Neural progenitor cell (in vitro differentiated cells): ENCODE results near the gene OR52B4. TPM values are rescaled to one million over a fixed set of nuclear protein-coding genes. Genes with fewer than 3 reads are reported as not detected.

Experiments used
- DNase-seq: peaks from one replicate; pipeline ENCODE4 v3.0.0-alpha.2; 2016; ENCODE audit warnings: low spot score
- H2AFZ ChIP-seq: fragments of 200-600 bp; sonication (generic); replicated peaks from 2 replicates; pipeline ENCODE4 v1.6.1; 2016; ENCODE audit warnings: antibody characterized with exemption
- H3F3A ChIP-seq: fragments of 200-600 bp; sonication (generic); 2 replicates; pipeline ENCODE4 v1.6.1; 2016; ENCODE audit warnings: antibody characterized with exemption, low read depth
- H3K27ac ChIP-seq: fragments of 200-600 bp; sonication (generic); 2 replicates; pipeline ENCODE4 v1.5.1; 2016; ENCODE audit warnings: mild to moderate bottlenecking
- H3K27me3 ChIP-seq: fragments of 200-600 bp; sonication (generic); 2 replicates; pipeline ENCODE4 v1.6.1; 2016; ENCODE audit warnings: mild to moderate bottlenecking, moderate library complexity
- H3K36me3 ChIP-seq: fragments of 200-600 bp; sonication (generic); 2 replicates; pipeline ENCODE4 v1.5.1; 2016
- H3K4me1 ChIP-seq: fragments of 200-600 bp; sonication (generic); 2 replicates; pipeline ENCODE4 v1.6.1; 2016; ENCODE audit warnings: mixed run types
- H3K4me2 ChIP-seq: fragments of 200-600 bp; sonication (generic); 2 replicates; pipeline ENCODE4 v1.6.1; 2016
- H3K4me3 ChIP-seq: fragments of 200-600 bp; sonication (generic); 2 replicates; pipeline ENCODE4 v1.5.1; 2016
- H3K79me2 ChIP-seq: fragments of 200-600 bp; sonication (generic); 2 replicates; pipeline ENCODE4 v1.6.1; 2016; ENCODE audit warnings: low read depth
- H3K9ac ChIP-seq: fragments of 200-600 bp; sonication (generic); 2 replicates; pipeline ENCODE4 v1.6.1; 2016
- H3K9me3 ChIP-seq: fragments of 200-600 bp; sonication (generic); 2 replicates; pipeline ENCODE4 v1.5.1; 2016; ENCODE audit warnings: low read depth
- H4K20me1 ChIP-seq: fragments of 200-600 bp; sonication (generic); 2 replicates; pipeline ENCODE4 v1.6.1; 2016; ENCODE audit warnings: low read depth
- H3K27ac Mint-ChIP-seq: 3 replicates; pipeline ENCODE4 v1.8.0; 2021; ENCODE audit warnings: mixed read lengths
- H3K27me3 Mint-ChIP-seq: 2 replicates; pipeline ENCODE4 v1.8.0; 2022; ENCODE audit warnings: low read depth, mild to moderate bottlenecking, inconsistent platforms, moderate library complexity, mixed read lengths; ENCODE audit not compliant: insufficient read depth
- H3K36me3 Mint-ChIP-seq: 3 replicates; pipeline ENCODE4 v1.8.0; 2021; ENCODE audit warnings: mixed read lengths
- H3K4me1 Mint-ChIP-seq: 3 replicates; pipeline ENCODE4 v1.8.0; 2021; ENCODE audit warnings: mixed read lengths
- H3K4me3 Mint-ChIP-seq: 3 replicates; pipeline ENCODE4 v1.8.0; 2021; ENCODE audit warnings: mild to moderate bottlenecking, moderate library complexity, mixed read lengths
- H3K9me3 Mint-ChIP-seq: 3 replicates; pipeline ENCODE4 v1.8.0; 2020; ENCODE audit warnings: mixed read lengths
- EZH2 ChIP-seq: fragments of 200-600 bp; sonication (generic); IDR thresholded peaks from 2 replicates; pipeline ENCODE4 v1.6.1; 2017; ENCODE audit warnings: antibody characterized with exemption, mild to moderate bottlenecking, moderate library complexity
- EZH2phosphoT487 ChIP-seq: fragments of 200-600 bp; sonication (generic); IDR thresholded peaks from 2 replicates; pipeline ENCODE4 v1.6.1; 2017; ENCODE audit warnings: antibody characterized with exemption
- total RNA-seq: library from RNA; depleted of rRNA; stranded (reverse); fragments of >200 nt; gene quantifications from 2 replicates; pipeline ENCODE4 v1.2.3, GENCODE V29; 2015; ENCODE audit warnings: low replicate concordance
- TF ChIP-seq, protein P1 (sequence below): fragments of 200-600 bp; sonication (generic); IDR thresholded peaks from 2 replicates; pipeline ENCODE4 v1.5.1; 2017; ENCODE audit warnings: antibody characterized with exemption, mild to moderate bottlenecking

Gene OR52B4
- total RNA-seq, 1 donor from 2014 or later, result not detected

DNA sequence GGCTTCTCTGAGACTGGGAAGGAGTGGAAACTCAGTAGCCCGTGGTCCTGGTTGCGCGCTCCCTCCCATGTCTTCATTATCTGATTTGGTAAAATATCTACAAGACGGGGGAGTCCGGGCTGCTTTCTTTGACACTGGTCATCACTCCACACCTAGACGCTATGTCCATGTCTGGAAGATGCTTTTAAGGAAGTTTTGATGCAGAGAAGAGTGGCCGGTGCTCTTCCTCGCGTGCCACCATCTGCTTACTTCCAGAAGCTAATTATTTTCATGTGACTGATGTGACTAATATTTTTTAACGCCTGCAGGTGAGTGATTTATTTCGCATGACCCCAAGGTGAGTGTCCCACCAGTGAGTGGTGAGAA lies 25.7 kb upstream of the OR52B4 start:
- Histone ChIP-seq H3K4me2 (peak overlapping the region; percentile 86), H3K36me3 (no peaks in the 10 kb centered on the region), H3F3A (no peaks in the 10 kb centered on the region), H2AFZ (peak overlapping the region; percentile 94), H3K9me3 (no peaks in the 10 kb centered on the region), H3K27me3 (no peaks in the 10 kb centered on the region), H3K27ac (no peak overlapping the region), H3K79me2 (peaks cover 8% of the 10 kb centered on the region), H4K20me1 (no peaks in the 10 kb centered on the region), H3K4me1 (no peaks in the 10 kb centered on the region), H3K9ac (no peak overlapping the region), H3K4me3 (peak overlapping the region; percentile 83)
- no peaks in the 10 kb centered on the region for H3K27me3 Mint-ChIP-seq
- H3K27ac Mint-ChIP-seq, result no peak overlapping the region
- H3K9me3 Mint-ChIP-seq, result peaks cover 8% of the 10 kb centered on the region
- no peak for TF ChIP-seq EZH2
- TF ChIP-seq EZH2phosphoT487, result no peak
- TF ChIP-seq, protein P1, sequence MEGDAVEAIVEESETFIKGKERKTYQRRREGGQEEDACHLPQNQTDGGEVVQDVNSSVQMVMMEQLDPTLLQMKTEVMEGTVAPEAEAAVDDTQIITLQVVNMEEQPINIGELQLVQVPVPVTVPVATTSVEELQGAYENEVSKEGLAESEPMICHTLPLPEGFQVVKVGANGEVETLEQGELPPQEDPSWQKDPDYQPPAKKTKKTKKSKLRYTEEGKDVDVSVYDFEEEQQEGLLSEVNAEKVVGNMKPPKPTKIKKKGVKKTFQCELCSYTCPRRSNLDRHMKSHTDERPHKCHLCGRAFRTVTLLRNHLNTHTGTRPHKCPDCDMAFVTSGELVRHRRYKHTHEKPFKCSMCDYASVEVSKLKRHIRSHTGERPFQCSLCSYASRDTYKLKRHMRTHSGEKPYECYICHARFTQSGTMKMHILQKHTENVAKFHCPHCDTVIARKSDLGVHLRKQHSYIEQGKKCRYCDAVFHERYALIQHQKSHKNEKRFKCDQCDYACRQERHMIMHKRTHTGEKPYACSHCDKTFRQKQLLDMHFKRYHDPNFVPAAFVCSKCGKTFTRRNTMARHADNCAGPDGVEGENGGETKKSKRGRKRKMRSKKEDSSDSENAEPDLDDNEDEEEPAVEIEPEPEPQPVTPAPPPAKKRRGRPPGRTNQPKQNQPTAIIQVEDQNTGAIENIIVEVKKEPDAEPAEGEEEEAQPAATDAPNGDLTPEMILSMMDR, result no peak
- DNase-seq, result no peak
- peaks cover 5% of the 10 kb centered on the region for H3K36me3 Mint-ChIP-seq
- H3K4me3 Mint-ChIP-seq, result peak overlapping the region; percentile 85
- H3K4me1 Mint-ChIP-seq, result peaks cover 9% of the 10 kb centered on the region

DNA sequence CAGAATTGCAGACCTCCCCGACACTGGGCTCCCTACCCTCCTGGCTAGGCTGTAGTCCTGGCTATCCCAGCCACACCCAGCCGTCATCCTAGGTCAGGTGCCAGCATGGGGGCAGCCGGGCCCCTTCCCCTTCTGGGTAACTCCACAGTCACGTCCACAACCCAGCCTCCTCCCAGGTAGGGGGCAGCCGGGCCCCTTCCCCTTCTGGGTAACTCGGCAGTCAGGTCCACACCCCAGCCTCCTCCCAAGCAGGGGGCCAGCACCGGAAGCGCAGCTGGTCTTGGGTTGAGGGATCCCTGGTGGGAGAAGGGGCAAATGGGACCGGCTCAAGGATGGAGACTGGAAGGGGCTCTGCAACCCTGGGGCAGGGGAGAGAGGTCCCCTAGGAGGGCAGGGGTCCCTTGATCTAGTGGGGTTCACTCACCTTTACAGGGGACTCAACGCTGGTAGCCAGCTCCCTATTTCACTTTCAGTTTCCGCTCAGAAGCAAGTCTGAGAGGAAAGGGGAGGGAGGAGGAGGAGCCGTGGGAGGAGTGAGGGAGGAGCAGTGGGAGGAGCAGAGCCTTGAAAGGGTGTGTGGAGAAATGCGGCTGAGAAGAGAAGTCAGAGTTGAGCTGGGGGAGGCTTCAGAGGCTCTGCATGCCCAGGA lies 25.1 kb upstream of the OR52B4 start, which contains the start of gene TRIM21:
TSS of gene TRIM21 (minus strand) at position 494 of the 649 bp plus-strand sequence. CDS start 3,293 bp downstream, outside the sequence.
- peak within 1 kb of the TSS; percentile 94 for H2AFZ ChIP-seq
- peak within 1 kb of the TSS; percentile 86 for H3K4me2 ChIP-seq
- no peaks in the 10 kb centered on the region for H3K36me3 ChIP-seq
- no peak for TF ChIP-seq EZH2
- Mint-ChIP-seq H3K36me3 (peaks cover 6% of the 10 kb centered on the region), H3K27ac (no peak within 1 kb of the TSS), H3K27me3 (no peaks in the 10 kb centered on the region), H3K9me3 (peaks cover 8% of the 10 kb centered on the region), H3K4me3 (peak within 1 kb of the TSS; percentile 85), H3K4me1 (peaks cover 9% of the 10 kb centered on the region)
- H3F3A ChIP-seq, result no peaks in the 10 kb centered on the region
- peaks cover 8% of the 10 kb centered on the region for H3K79me2 ChIP-seq
- H4K20me1 ChIP-seq, result no peaks in the 10 kb centered on the region
- H3K4me3 ChIP-seq, result peak within 1 kb of the TSS; percentile 83
- no peak within 1 kb of the TSS for H3K9ac ChIP-seq
- peak; percentile 84 for DNase-seq
- no peaks in the 10 kb centered on the region for H3K9me3 ChIP-seq
- no peaks in the 10 kb centered on the region for H3K4me1 ChIP-seq
- H3K27me3 ChIP-seq, result no peaks in the 10 kb centered on the region
- H3K27ac ChIP-seq, result no peak within 1 kb of the TSS

DNA sequence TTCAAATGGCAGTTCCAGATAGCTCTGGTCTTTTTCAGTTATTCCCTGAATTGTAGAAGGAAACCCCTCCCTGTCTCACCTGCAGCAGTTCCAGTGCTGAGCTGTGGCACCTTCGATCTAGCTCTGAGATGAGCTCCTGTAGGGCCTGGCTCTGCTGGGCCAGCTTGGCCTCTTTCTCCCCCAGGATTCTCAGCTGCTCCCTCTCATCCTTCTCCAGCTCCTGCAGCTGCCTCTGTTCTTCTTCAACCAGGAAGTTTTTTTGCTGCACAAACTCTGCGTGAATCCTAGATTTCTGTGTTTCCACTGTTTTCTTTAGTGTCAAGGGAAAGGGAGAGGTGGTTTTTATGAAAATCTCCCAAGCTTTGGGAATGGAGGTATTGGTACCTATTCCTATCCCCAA lies 20.0 kb upstream of the OR52B4 start:
- no peak overlapping the region for H3K4me2 ChIP-seq
- H4K20me1 ChIP-seq, result no peaks in the 10 kb centered on the region
- Mint-ChIP-seq H3K4me3 (no peak overlapping the region), H3K4me1 (peaks cover 5% of the 10 kb centered on the region), H3K36me3 (peaks cover 23% of the 10 kb centered on the region), H3K27ac (no peak overlapping the region), H3K9me3 (no peaks in the 10 kb centered on the region), H3K27me3 (no peaks in the 10 kb centered on the region)
- no peak overlapping the region for H2AFZ ChIP-seq
- H3K36me3 ChIP-seq, result no peaks in the 10 kb centered on the region
- H3K4me1 ChIP-seq, result no peaks in the 10 kb centered on the region
- no peaks in the 10 kb centered on the region for H3F3A ChIP-seq
- no peaks in the 10 kb centered on the region for H3K27me3 ChIP-seq
- DNase-seq, result no peak
- H3K9ac ChIP-seq, result no peak overlapping the region
- no peaks in the 10 kb centered on the region for H3K9me3 ChIP-seq
- no peak overlapping the region for H3K4me3 ChIP-seq
- peaks cover 8% of the 10 kb centered on the region for H3K79me2 ChIP-seq
- no peak for TF ChIP-seq EZH2
- TF ChIP-seq, protein P1, result no peak
- no peak for TF ChIP-seq EZH2phosphoT487
- H3K27ac ChIP-seq, result no peak overlapping the region

DNA sequence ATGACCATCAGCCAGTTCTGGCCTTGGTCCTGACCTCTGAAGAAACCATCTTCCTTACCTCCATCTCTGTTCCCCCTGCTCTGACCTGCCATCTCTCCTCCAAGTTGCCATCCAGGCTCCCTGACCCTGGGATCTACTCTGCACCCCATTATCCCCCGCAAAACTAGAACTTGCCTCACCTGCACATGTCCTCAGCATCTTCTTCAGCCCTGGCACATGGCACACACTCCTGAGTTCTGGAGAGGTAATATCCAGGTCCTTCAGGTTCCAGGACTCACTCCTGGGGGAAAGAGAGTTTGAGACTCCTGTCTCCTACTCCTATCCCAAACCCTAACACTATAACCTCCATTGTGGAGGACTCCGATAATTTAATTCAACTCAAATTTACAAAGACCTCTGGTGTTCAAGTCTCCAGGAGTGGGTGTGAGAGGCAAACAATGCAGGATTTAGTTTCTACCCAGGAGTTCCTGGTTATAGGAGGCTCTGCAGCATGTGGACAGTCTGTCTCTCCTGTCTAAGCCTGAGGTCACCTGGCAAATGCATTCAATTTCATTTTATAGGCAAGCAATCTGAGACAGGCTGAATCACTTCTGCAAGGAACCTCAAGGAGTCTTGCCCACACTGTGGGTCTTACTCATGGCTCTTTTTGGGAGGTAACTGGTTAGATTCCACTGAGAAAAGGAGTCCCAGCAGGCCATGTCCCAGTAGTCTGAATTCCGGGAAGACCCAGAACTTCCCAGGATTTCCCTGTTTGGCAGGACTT lies 18.0 kb upstream of the OR52B4 start:
- no peak overlapping the region for H2AFZ ChIP-seq
- H3K9me3 ChIP-seq, result no peaks in the 10 kb centered on the region
- H3K27ac ChIP-seq, result no peak overlapping the region
- H3K79me2 ChIP-seq, result no peaks in the 10 kb centered on the region
- Mint-ChIP-seq H3K27me3 (no peaks in the 10 kb centered on the region), H3K36me3 (peaks cover 23% of the 10 kb centered on the region), H3K9me3 (no peaks in the 10 kb centered on the region), H3K4me3 (no peak overlapping the region), H3K27ac (no peak overlapping the region), H3K4me1 (no peaks in the 10 kb centered on the region)
- H3K9ac ChIP-seq, result no peak overlapping the region
- H3F3A ChIP-seq, result no peaks in the 10 kb centered on the region
- H3K4me2 ChIP-seq, result no peak overlapping the region
- no peaks in the 10 kb centered on the region for H4K20me1 ChIP-seq
- no peak overlapping the region for H3K4me3 ChIP-seq
- DNase-seq, result no peak
- TF ChIP-seq, protein P1, result no peak
- TF ChIP-seq EZH2 (no peak), EZH2phosphoT487 (no peak)
- H3K27me3 ChIP-seq, result no peaks in the 10 kb centered on the region
- no peaks in the 10 kb centered on the region for H3K4me1 ChIP-seq
- H3K36me3 ChIP-seq, result no peaks in the 10 kb centered on the region
